Astrocyte (in vitro differentiated cells and primary cell): ENCODE data around the gene PEPD.

Experiments
- CTCF ChIP-seq: IDR thresholded peaks from 2 replicates; pipeline ENCODE4 v1.5.1; 2011; ENCODE audit warnings: low read depth, mild to moderate bottlenecking, inconsistent platforms, low read length, moderate library complexity; ENCODE audit not compliant: insufficient read depth
- EZH2 ChIP-seq: IDR thresholded peaks from 2 replicates; pipeline ENCODE4 v1.6.1; 2012; ENCODE audit warnings: mild to moderate bottlenecking, low read length, inconsistent platforms; ENCODE audit not compliant: insufficient read depth

GRCh38 chr19:33487901-33488800 is 33.4 kb downstream of the PEPD start:
- no peak for TF ChIP-seq CTCF
- TF ChIP-seq EZH2: no peak
